Stimulated activated CD4-positive, alpha-beta T cell treated with anti-CD3 and anti-CD28 coated beads, Interleukin-4, amount 100 ng/mL, for 24 hours (primary cell): Measurements from ENCODE around the gene EEIG1.
"Not testable (repeated sequence)": the region's sequence is repeated elsewhere in the genome, so short reads cannot be mapped to it uniquely, and the experiment has no call there.

ENCODE experiments used
- DNase-seq: peaks from one replicate; pipeline ENCODE4 v3.0.0-alpha.2; 2020

The EEIG1 gene

GRCh38 chr9:127980706-127981558 is at the start of gene EEIG1:
Gene EEIG1 (minus strand): TSS chr9:127980989. CDS start chr9:127980137, 852 bp downstream.
- DNase-seq = peak; percentile 97

GRCh38 chr9:128027705-128028104 is 46.9 kb upstream of the EEIG1 start:
- DNase-seq = no peak

- peak; percentile 66 for DNase-seq
Measured at GRCh38 chr9:128026773-128027541, 46.2 kb upstream of the EEIG1 start.

- peak; percentile 78 for DNase-seq
Measured at GRCh38 chr9:128026255-128026772, 45.5 kb upstream of the EEIG1 start.

GRCh38 chr9:128025736-128026135 is 44.9 kb upstream of the EEIG1 start:
- no peak for DNase-seq

GRCh38 chr9:128024761-128025308 is 44.0 kb upstream of the EEIG1 start:
- no peak for DNase-seq

GRCh38 chr9:128023671-128024070 is 42.9 kb upstream of the EEIG1 start:
- not testable (repeated sequence) for DNase-seq

GRCh38 chr9:128022886-128023285 is 42.1 kb upstream of the EEIG1 start:
- no peak for DNase-seq

GRCh38 chr9:128021098-128021497 is 40.3 kb upstream of the EEIG1 start:
- DNase-seq = no peak

- DNase-seq = no peak
Measured at GRCh38 chr9:128020692-128021091, 39.9 kb upstream of the EEIG1 start.

GRCh38 chr9:128015696-128016095 is 34.9 kb upstream of the EEIG1 start:
- DNase-seq = no peak

- no peak for DNase-seq
Measured at GRCh38 chr9:128011071-128011817, 30.5 kb upstream of the EEIG1 start.

- no peak for DNase-seq
Measured at GRCh38 chr9:128009639-128010038, 28.9 kb upstream of the EEIG1 start.

GRCh38 chr9:128008171-128008570 is 27.4 kb upstream of the EEIG1 start:
- no peak for DNase-seq

- DNase-seq = peak; percentile 87
Measured at GRCh38 chr9:128007566-128008138, 26.9 kb upstream of the EEIG1 start.

- no peak for DNase-seq
Measured at GRCh38 chr9:128006332-128006996, 25.7 kb upstream of the EEIG1 start.

GRCh38 chr9:128005923-128006322 is 25.1 kb upstream of the EEIG1 start:
- DNase-seq = no peak

GRCh38 chr9:128003966-128004604 is 23.3 kb upstream of the EEIG1 start:
- no peak for DNase-seq

- no peak for DNase-seq
Measured at GRCh38 chr9:128002959-128003358, 22.2 kb upstream of the EEIG1 start.

- no peak for DNase-seq
Measured at GRCh38 chr9:128001779-128002298, 21.1 kb upstream of the EEIG1 start.
